ENCODE measurements around the gene ZSWIM5. TPM values are rescaled to one million over a fixed set of nuclear protein-coding genes. Genes with fewer than 3 reads are reported as not detected.

The ZSWIM5 gene
- polyA plus RNA-seq, 1 donor (not counting 4 experiments of a cell fraction or from before 2014, with no cell fraction given), result 0.03 TPM

DNA sequence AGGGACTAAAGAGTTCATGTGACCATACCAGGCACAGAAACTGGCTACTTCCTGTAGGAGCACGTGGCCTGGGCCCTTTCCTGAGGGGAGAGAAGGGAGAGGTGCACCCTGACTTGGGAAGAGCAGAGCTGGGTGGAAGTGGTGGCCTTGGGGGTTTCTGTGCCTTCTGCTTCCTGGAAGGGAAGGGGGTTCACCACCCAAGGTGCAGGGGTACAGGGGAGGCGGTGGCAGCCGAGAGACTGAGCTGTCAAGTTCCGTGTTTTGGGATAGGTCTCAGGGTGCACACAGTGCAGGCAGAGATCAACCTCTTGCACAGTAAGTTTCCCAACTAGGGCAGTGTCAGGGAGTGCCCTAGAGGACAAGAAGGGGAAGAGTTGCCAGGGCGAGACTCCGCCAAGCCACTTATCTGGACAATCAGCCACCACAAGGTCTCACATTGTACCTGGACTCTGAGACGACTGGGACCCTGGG is 205.4 kb downstream of the ZSWIM5 start:
- no peak overlapping the region for H3K4me3 ChIP-seq (ENCODE audit: control insufficient read depth in 2 of 3, extremely low read depth in 1 of 3, insufficient read depth in 2 of 3, low read depth in 1 of 3, low read length in 3 of 3)
- dilution Hi-C loops (cut with MboI; ENCODE audit: extremely low pct_ligation_motif_present, low sequenced_read_pairs), result no loop called here
- H4K20me1 ChIP-seq (ENCODE audit: control insufficient read depth, extremely low read depth, insufficient read depth, low read length), result no peaks in the 10 kb centered on the region
- H3K79me2 ChIP-seq (ENCODE audit: control insufficient read depth, insufficient read depth, low read length), result no peaks in the 10 kb centered on the region
- H3K9me3 ChIP-seq (ENCODE audit: control insufficient read depth, low read depth, low read length), result no peaks in the 10 kb centered on the region
- no peak overlapping the region for H3K4me2 ChIP-seq (ENCODE audit: control insufficient read depth, extremely low read depth, insufficient read depth, low read depth, low read length)
- H3K36me3 ChIP-seq (ENCODE audit: control insufficient read depth in 2 of 2, extremely low read depth in 1 of 2, insufficient read depth in 2 of 2, low read length in 2 of 2), result peaks cover 18 to 24% of the 10 kb centered on the region in 2 experiments
- H3K27me3 ChIP-seq (ENCODE audit: control insufficient read depth, extremely low read depth, insufficient read depth, low read length), result no peaks in the 10 kb centered on the region
- no peaks in the 10 kb centered on the region for H3K4me1 ChIP-seq (ENCODE audit: control insufficient read depth, extremely low read depth, insufficient read depth, low read length)
- DNase-seq (ENCODE audit: low read depth, low spot score) (no peak), FAIRE-seq (no peak)
- no peak overlapping the region for H2AFZ ChIP-seq (ENCODE audit: control insufficient read depth, low read length)
- H3K27ac ChIP-seq (ENCODE audit: control insufficient read depth, insufficient read depth, low read length), result no peak overlapping the region
- TF ChIP-seq, protein P1, sequence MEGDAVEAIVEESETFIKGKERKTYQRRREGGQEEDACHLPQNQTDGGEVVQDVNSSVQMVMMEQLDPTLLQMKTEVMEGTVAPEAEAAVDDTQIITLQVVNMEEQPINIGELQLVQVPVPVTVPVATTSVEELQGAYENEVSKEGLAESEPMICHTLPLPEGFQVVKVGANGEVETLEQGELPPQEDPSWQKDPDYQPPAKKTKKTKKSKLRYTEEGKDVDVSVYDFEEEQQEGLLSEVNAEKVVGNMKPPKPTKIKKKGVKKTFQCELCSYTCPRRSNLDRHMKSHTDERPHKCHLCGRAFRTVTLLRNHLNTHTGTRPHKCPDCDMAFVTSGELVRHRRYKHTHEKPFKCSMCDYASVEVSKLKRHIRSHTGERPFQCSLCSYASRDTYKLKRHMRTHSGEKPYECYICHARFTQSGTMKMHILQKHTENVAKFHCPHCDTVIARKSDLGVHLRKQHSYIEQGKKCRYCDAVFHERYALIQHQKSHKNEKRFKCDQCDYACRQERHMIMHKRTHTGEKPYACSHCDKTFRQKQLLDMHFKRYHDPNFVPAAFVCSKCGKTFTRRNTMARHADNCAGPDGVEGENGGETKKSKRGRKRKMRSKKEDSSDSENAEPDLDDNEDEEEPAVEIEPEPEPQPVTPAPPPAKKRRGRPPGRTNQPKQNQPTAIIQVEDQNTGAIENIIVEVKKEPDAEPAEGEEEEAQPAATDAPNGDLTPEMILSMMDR (optimal IDR thresholded peaks at IDR 0.05 in 1 of 3, IDR thresholded peaks at IDR 0.05 in 1 of 3, conservative IDR thresholded peaks at IDR 0.05 in 1 of 3; ENCODE audit: extremely low read depth in 1 of 3, insufficient read depth in 2 of 3, low read length in 3 of 3), result no peak
- TF ChIP-seq EZH2 (IDR thresholded peaks at IDR 0.05; ENCODE audit: low read length), result no peak
- H3K9me1 ChIP-seq (ENCODE audit: control insufficient read depth, extremely low read depth, insufficient read depth, low read length), result no peaks in the 10 kb centered on the region
- no peak overlapping the region for H3K9ac ChIP-seq (ENCODE audit: control insufficient read depth, extremely low read depth, insufficient read depth, low read length)

DNA sequence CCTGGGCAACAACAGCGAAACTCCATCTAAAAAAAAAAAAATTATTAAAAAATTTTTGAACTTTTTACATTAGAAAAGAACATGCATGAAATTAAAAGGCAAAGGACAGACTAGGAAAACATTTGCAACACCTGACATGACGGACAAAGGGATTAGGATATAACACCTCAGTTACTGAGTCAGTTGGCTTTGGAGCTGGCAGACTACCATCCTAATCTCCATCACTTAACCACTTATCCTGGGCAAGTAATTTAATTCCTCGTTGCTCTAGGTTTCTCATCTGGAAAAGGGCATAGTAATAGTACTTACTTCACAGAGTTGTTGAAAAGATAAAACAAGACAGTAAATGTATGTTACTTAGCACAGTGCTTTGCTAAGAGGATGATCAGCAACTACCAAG is 207.2 kb downstream of the ZSWIM5 start:
- no peak for FAIRE-seq
- no peak overlapping the region for H3K4me2 ChIP-seq (ENCODE audit: control insufficient read depth, extremely low read depth, insufficient read depth, low read depth, low read length)

More for the DNA sequence above, 207.2 kb downstream of the ZSWIM5 start:
- Histone ChIP-seq H3K27me3 (ENCODE audit: control insufficient read depth, extremely low read depth, insufficient read depth, low read length) (no peaks in the 10 kb centered on the region), H3K9me1 (ENCODE audit: control insufficient read depth, extremely low read depth, insufficient read depth, low read length) (no peaks in the 10 kb centered on the region), H3K4me1 (ENCODE audit: control insufficient read depth, extremely low read depth, insufficient read depth, low read length) (no peaks in the 10 kb centered on the region), H3K27ac (ENCODE audit: control insufficient read depth, insufficient read depth, low read length) (no peak overlapping the region), H3K4me3 (ENCODE audit: control insufficient read depth in 2 of 3, extremely low read depth in 1 of 3, insufficient read depth in 2 of 3, low read depth in 1 of 3, low read length in 3 of 3) (no peak overlapping the region), H3K9me3 (ENCODE audit: control insufficient read depth, low read depth, low read length) (no peaks in the 10 kb centered on the region), H4K20me1 (ENCODE audit: control insufficient read depth, extremely low read depth, insufficient read depth, low read length) (no peaks in the 10 kb centered on the region), H2AFZ (ENCODE audit: control insufficient read depth, low read length) (no peak overlapping the region), H3K79me2 (ENCODE audit: control insufficient read depth, insufficient read depth, low read length) (no peaks in the 10 kb centered on the region), H3K36me3 (ENCODE audit: control insufficient read depth in 2 of 2, extremely low read depth in 1 of 2, insufficient read depth in 2 of 2, low read length in 2 of 2) (peaks cover 5 to 11% of the 10 kb centered on the region in 2 experiments), H3K9ac (ENCODE audit: control insufficient read depth, extremely low read depth, insufficient read depth, low read length) (no peak overlapping the region)
- no peak for DNase-seq (ENCODE audit: low read depth, low spot score)
- TF ChIP-seq, protein P1 (optimal IDR thresholded peaks at IDR 0.05 in 1 of 3, IDR thresholded peaks at IDR 0.05 in 1 of 3, conservative IDR thresholded peaks at IDR 0.05 in 1 of 3; ENCODE audit: extremely low read depth in 1 of 3, insufficient read depth in 2 of 3, low read length in 3 of 3), result no peak
- TF ChIP-seq EZH2 (IDR thresholded peaks at IDR 0.05; ENCODE audit: low read length), result no peak
- dilution Hi-C loops (cut with MboI; ENCODE audit: extremely low pct_ligation_motif_present, low sequenced_read_pairs), result no loop called here

All from keratinocyte (primary cell).